ENCODE data around the gene ATXN1L. TPM values are rescaled to one million over a fixed set of nuclear protein-coding genes. Genes with fewer than 3 reads are reported as not detected.

Gene ATXN1L
- total RNA-seq, 1 experiment from 2014 or later = 25.3 TPM

DNA sequence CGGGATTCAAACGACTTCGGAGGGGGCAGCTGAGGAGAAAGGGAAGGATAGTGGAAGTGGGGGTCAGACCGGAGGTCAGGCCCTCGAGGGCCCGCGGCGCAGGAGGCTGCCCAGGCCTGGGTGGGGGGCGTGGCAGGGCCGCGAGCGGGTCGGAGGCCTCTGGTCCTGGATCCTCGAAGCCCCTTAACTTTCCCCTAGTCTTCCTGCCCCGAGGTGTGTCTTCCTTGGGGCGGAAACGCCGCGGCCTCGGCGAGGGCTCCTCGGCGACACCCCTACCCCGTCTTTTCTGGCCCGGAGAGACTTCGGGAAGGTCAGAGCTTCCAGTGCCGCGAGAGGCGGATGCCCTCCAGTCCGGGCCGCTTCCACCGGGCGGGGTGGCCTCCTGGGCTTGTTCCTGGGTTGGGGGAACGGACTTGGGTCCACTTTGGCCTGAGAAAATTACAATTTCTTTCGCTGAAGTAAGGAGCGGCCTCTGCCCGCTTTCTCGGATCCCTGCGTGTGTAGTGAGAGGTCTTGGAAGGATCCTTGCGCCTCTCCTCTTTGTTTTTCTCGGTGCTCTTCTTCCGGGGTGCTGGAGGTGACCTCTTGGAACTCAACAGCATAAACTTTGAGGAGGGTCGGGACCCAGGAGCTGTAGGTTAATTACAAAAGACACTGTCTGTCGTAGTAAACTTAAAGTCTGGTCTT lies 50.0 kb downstream of the ATXN1L start:
- peak in 1 of 2 experiments; percentile 42 for DNase-seq
- Histone ChIP-seq H2AFZ (peak overlapping the region; percentile 88), H3K4me2 (peak overlapping the region; percentile 85), H3K27ac (peak overlapping the region; percentile 90), H3K4me3 (peak overlapping the region; percentile 100), H3K79me2 (ENCODE audit: low read depth) (peaks cover 56% of the 10 kb centered on the region), H3K9me3 (ENCODE audit: insufficient read depth, low read depth) (no peaks in the 10 kb centered on the region), H3K36me3 (ENCODE audit: low read depth) (peaks cover 6% of the 10 kb centered on the region; the same call in 1 of the 2 replicates), H4K20me1 (ENCODE audit: insufficient read depth) (peaks cover 41% of the 10 kb centered on the region), H3K4me1 (replicated peaks; ENCODE audit: insufficient read depth) (peaks cover 23% of the 10 kb centered on the region), H3F3A (ENCODE audit: insufficient read depth, low read depth) (peaks cover 40% of the 10 kb centered on the region), H3K9me2 (ENCODE audit: insufficient read depth) (no peaks in the 10 kb centered on the region), H3K27me3 (ENCODE audit: insufficient read depth, low read depth) (no peaks in the 10 kb centered on the region)
- ChIA-PET CTCF (no interaction called here), POLR2A (ENCODE audit: unreplicated experiment) (interaction anchor here (0.5 to 0.9 kb wide), 2 partner anchors 87 kb away, joined by 4 to 5 read pairs; partner anchors contain the start of gene AP1G1)
- TSS peak; percentile 57 for BruUV-seq (replicated peaks)
- TF ChIP-seq EZH2 (IDR thresholded peaks at IDR 0.05; ENCODE audit: low read depth) = no peak
- TF ChIP-seq CTCF (conservative IDR thresholded peaks at IDR 0.05) = no peak
- intact Hi-C loops (cut with micrococcal nuclease; ENCODE audit: unreplicated experiment) = loop anchor here (1.0 kb wide), 1 partner anchor 88 kb away; the partner anchor contains the start of gene AP1G1

GRCh38 chr16:71896764-71897368 lies 51.1 kb downstream of the ATXN1L start:
- BruUV-seq (replicated peaks) = no TSS peak
- H3K36me3 ChIP-seq (ENCODE audit: low read depth) = peaks cover 9% of the 10 kb centered on the region; the same call in 1 of the 2 replicates
- intact Hi-C loops (cut with micrococcal nuclease; ENCODE audit: unreplicated experiment) = no loop called here
- no peaks in the 10 kb centered on the region for H3K9me3 ChIP-seq (ENCODE audit: insufficient read depth, low read depth)
- H3F3A ChIP-seq (ENCODE audit: insufficient read depth, low read depth) = peaks cover 37% of the 10 kb centered on the region
- TF ChIP-seq EZH2 (IDR thresholded peaks at IDR 0.05; ENCODE audit: low read depth) (no peak), CTCF (conservative IDR thresholded peaks at IDR 0.05) (no peak)
- H4K20me1 ChIP-seq (ENCODE audit: insufficient read depth) = peaks cover 52% of the 10 kb centered on the region
- no peak for DNase-seq
- H3K4me3 ChIP-seq = peak overlapping the region; percentile 100
- peak overlapping the region; percentile 85 for H3K4me2 ChIP-seq
- H3K27ac ChIP-seq = no peak overlapping the region
- no peaks in the 10 kb centered on the region for H3K9me2 ChIP-seq (ENCODE audit: insufficient read depth)
- no peak overlapping the region for H2AFZ ChIP-seq
- peaks cover 18% of the 10 kb centered on the region for H3K4me1 ChIP-seq (replicated peaks; ENCODE audit: insufficient read depth)
- H3K79me2 ChIP-seq (ENCODE audit: low read depth) = peaks cover 66% of the 10 kb centered on the region
- CTCF ChIA-PET = no interaction called here
- POLR2A ChIA-PET (ENCODE audit: unreplicated experiment) = interaction anchor here (0.9 kb wide), 1 partner anchor 88 kb away, joined by 4 read pairs; the partner anchor contains the start of gene AP1G1
- no peaks in the 10 kb centered on the region for H3K27me3 ChIP-seq (ENCODE audit: insufficient read depth, low read depth)

GRCh38 chr16:71899171-71899570 lies 53.4 kb downstream of the ATXN1L start:
- no peaks in the 10 kb centered on the region for H3K9me2 ChIP-seq (ENCODE audit: insufficient read depth)
- H3K27me3 ChIP-seq (ENCODE audit: insufficient read depth, low read depth) = no peaks in the 10 kb centered on the region
- DNase-seq = no peak
- H3K4me2 ChIP-seq = no peak overlapping the region
- ChIA-PET POLR2A (ENCODE audit: unreplicated experiment) (no interaction called here), CTCF (interaction anchor here (0.6 kb wide), 1 partner anchor 289 kb away, joined by 4 read pairs; no protein-coding TSS in a partner anchor)
- peaks cover 41% of the 10 kb centered on the region for H3F3A ChIP-seq (ENCODE audit: insufficient read depth, low read depth)
- no peak overlapping the region for H2AFZ ChIP-seq
- TF ChIP-seq CTCF (conservative IDR thresholded peaks at IDR 0.05) (no peak), EZH2 (IDR thresholded peaks at IDR 0.05; ENCODE audit: low read depth) (no peak)
- H4K20me1 ChIP-seq (ENCODE audit: insufficient read depth) = peaks cover 75% of the 10 kb centered on the region
- no peaks in the 10 kb centered on the region for H3K9me3 ChIP-seq (ENCODE audit: insufficient read depth, low read depth)
- no peak overlapping the region for H3K27ac ChIP-seq
- no peak overlapping the region for H3K4me3 ChIP-seq
- H3K79me2 ChIP-seq (ENCODE audit: low read depth) = peaks cover 89% of the 10 kb centered on the region
- intact Hi-C loops (cut with micrococcal nuclease; ENCODE audit: unreplicated experiment) = no loop called here
- no TSS peak for BruUV-seq (replicated peaks)
- H3K36me3 ChIP-seq (ENCODE audit: low read depth) = peaks cover 22% of the 10 kb centered on the region; the same call in 1 of the 2 replicates
- peaks cover 11% of the 10 kb centered on the region for H3K4me1 ChIP-seq (replicated peaks; ENCODE audit: insufficient read depth)
